ENCODE results near the gene TMEM52B. TPM values are rescaled to one million over a fixed set of nuclear protein-coding genes. Genes with fewer than 3 reads are reported as not detected.

Gene TMEM52B
- total RNA-seq, 1 experiment from 2014 or later = not detected

GRCh38 chr12:10163084-10163483 lies 15.7 kb upstream of the TMEM52B start:
- CTCF ChIA-PET = interaction anchor here (0.6 kb wide), 1 partner anchor 276 kb away, joined by 3 read pairs; no protein-coding TSS in a partner anchor
- BruUV-seq (replicated peaks) = no TSS peak

GRCh38 chr12:10165421-10165820 lies 13.4 kb upstream of the TMEM52B start:
- TF ChIP-seq CTCF (IDR thresholded peaks at IDR 0.05; ENCODE audit: unreplicated experiment) = no peak
- intact Hi-C loops (cut with micrococcal nuclease; ENCODE audit: unreplicated experiment) = no loop called here
- Mint-ChIP-seq H3K9me3 (ENCODE audit: low read depth, unreplicated experiment) (no peaks in the 10 kb centered on the region), H3K27me3 (ENCODE audit: unreplicated experiment) (peaks cover 3% of the 10 kb centered on the region), H3K4me1 (ENCODE audit: low read depth, unreplicated experiment) (no peaks in the 10 kb centered on the region), H3K36me3 (ENCODE audit: insufficient read depth, unreplicated experiment) (no peaks in the 10 kb centered on the region), H3K27ac (ENCODE audit: unreplicated experiment) (no peak overlapping the region), H3K4me3 (ENCODE audit: low read depth, unreplicated experiment) (no peak overlapping the region)
- CTCF ChIA-PET = no interaction called here
- BruUV-seq (replicated peaks) = no TSS peak
- DNase-seq = no peak

More at GRCh38 chr12:10163084-10163483, 15.7 kb upstream of the TMEM52B start:
- Mint-ChIP-seq H3K27me3 (ENCODE audit: unreplicated experiment) (peaks cover 19% of the 10 kb centered on the region), H3K27ac (ENCODE audit: unreplicated experiment) (no peak overlapping the region), H3K4me1 (ENCODE audit: low read depth, unreplicated experiment) (no peaks in the 10 kb centered on the region), H3K4me3 (ENCODE audit: low read depth, unreplicated experiment) (no peak overlapping the region), H3K36me3 (ENCODE audit: insufficient read depth, unreplicated experiment) (no peaks in the 10 kb centered on the region), H3K9me3 (ENCODE audit: low read depth, unreplicated experiment) (no peaks in the 10 kb centered on the region)
- intact Hi-C loops (cut with micrococcal nuclease; ENCODE audit: unreplicated experiment) = no loop called here
- TF ChIP-seq CTCF (IDR thresholded peaks at IDR 0.05; ENCODE audit: unreplicated experiment) = no peak
- DNase-seq = no peak

- intact Hi-C loops (cut with micrococcal nuclease; ENCODE audit: unreplicated experiment) = no loop called here
- Mint-ChIP-seq H3K27me3 (ENCODE audit: unreplicated experiment) (no peaks in the 10 kb centered on the region), H3K27ac (ENCODE audit: unreplicated experiment) (no peak overlapping the region), H3K36me3 (ENCODE audit: insufficient read depth, unreplicated experiment) (no peaks in the 10 kb centered on the region), H3K4me3 (ENCODE audit: low read depth, unreplicated experiment) (no peak overlapping the region), H3K9me3 (ENCODE audit: low read depth, unreplicated experiment) (no peaks in the 10 kb centered on the region), H3K4me1 (ENCODE audit: low read depth, unreplicated experiment) (peaks cover 9% of the 10 kb centered on the region)
- no TSS peak for BruUV-seq (replicated peaks)
- CTCF ChIA-PET = no interaction called here
- DNase-seq = no peak
- TF ChIP-seq CTCF (IDR thresholded peaks at IDR 0.05; ENCODE audit: unreplicated experiment) = no peak
These were observed 11.2 kb upstream of the TMEM52B start for GRCh38 chr12:10167599-10167998.

- Mint-ChIP-seq H3K27ac (ENCODE audit: unreplicated experiment) (no peak overlapping the region), H3K4me3 (ENCODE audit: low read depth, unreplicated experiment) (no peak overlapping the region), H3K4me1 (ENCODE audit: low read depth, unreplicated experiment) (peaks cover 9% of the 10 kb centered on the region), H3K36me3 (ENCODE audit: insufficient read depth, unreplicated experiment) (no peaks in the 10 kb centered on the region), H3K9me3 (ENCODE audit: low read depth, unreplicated experiment) (no peaks in the 10 kb centered on the region), H3K27me3 (ENCODE audit: unreplicated experiment) (no peaks in the 10 kb centered on the region)
- DNase-seq = no peak
- no peak for TF ChIP-seq CTCF (IDR thresholded peaks at IDR 0.05; ENCODE audit: unreplicated experiment)
- BruUV-seq (replicated peaks) = no TSS peak
- intact Hi-C loops (cut with micrococcal nuclease; ENCODE audit: unreplicated experiment) = no loop called here
- CTCF ChIA-PET = interaction anchor here (1.2 kb wide), 1 partner anchor 16 kb away, joined by 3 read pairs; no protein-coding TSS in a partner anchor
These were observed 9.7 kb upstream of the TMEM52B start for GRCh38 chr12:10169104-10169503.
